IPS DF 4.7 (cell line): ENCODE results near the gene SAP30BP.

Experiments used
- DNase-seq: peaks from one replicate; pipeline ENCODE4 v3.0.0-alpha.2; 2013; ENCODE audit warnings: low spot score; ENCODE audit errors: extremely low read depth

SAP30BP gene

GRCh38 chr17:75646638-75646992, 20.5 kb upstream of the SAP30BP start:
- DNase-seq: no peak

- DNase-seq: no peak
Measured at GRCh38 chr17:75647061-75647460, 20.1 kb upstream of the SAP30BP start.

DNA sequence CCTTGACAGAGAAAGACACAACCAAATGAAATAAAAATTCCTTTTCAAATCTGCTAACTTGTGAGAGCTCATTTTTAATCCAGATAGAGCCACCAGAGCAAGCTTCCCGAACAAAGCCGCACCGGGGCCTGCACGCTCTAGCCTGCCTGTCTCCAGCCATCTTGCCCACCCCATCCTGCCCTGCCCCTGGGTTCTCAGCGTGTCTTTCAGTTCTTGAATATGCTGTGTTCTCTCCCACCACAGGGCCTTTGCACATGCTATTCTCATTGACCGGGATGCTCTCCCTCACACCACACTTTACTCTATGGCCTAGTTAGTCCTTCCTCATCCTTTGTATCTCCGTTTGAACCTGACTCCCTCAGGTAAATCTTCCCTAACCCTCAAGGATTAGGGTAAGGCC, 19.2 kb upstream of the SAP30BP start:
- no peak for DNase-seq

GRCh38 chr17:75649687-75650086, 17.5 kb upstream of the SAP30BP start:
- DNase-seq: no peak

DNA sequence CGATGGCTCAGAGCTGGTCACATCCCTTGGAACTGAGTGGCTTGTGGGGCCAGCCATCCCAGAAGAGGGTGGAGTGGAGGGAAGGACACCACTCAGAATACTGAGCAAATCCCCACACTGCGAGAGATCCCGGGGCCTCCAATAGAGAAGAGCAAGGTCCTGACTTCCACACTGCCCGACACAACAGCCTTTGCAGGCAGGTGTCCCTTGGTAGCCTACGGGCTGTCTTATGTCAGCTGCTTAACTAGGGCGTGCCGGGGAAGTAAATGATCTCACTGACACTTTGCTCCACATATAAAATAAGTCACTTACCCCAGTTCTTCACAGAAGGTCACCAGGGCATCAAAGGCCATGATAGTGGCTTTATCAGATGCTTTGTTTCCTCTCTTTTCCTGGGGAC, 16.3 kb upstream of the SAP30BP start:
- no peak for DNase-seq

GRCh38 chr17:75652341-75652740, 14.8 kb upstream of the SAP30BP start:
- DNase-seq: no peak

DNA sequence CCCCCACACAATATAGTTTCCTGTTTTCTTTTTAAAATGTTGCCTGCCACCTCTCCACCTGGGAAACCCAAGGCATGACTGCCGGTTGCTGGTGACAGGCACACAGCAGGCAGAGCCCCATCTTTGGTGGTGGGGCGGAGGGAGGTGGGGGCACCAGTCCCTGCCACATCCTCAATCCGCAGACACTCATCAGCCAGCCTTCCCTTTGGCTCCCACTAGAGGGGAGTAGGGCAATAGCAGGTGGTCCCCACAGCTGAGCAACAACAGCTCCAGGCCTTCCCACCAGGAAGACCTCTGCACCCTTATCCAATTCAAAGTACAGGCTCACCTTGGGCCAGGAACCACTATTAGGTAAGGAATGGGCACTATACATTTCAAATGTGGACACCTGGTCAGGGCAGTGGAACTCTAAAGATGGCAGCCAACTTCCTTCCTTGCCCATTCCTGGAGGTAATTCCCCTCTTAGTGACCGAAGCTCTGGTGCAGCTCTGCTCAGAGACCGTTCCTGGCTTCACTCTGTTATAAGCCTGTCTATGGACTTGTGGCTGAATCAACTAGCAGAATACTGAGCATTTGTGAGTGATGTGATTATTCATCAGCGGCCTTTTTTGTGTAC, 14.1 kb upstream of the SAP30BP start:
- DNase-seq: no peak

- no peak for DNase-seq
Measured at GRCh38 chr17:75654176-75654575, 13.0 kb upstream of the SAP30BP start.

- no peak for DNase-seq
Measured at GRCh38 chr17:75658237-75658636, 8.9 kb upstream of the SAP30BP start.

DNA sequence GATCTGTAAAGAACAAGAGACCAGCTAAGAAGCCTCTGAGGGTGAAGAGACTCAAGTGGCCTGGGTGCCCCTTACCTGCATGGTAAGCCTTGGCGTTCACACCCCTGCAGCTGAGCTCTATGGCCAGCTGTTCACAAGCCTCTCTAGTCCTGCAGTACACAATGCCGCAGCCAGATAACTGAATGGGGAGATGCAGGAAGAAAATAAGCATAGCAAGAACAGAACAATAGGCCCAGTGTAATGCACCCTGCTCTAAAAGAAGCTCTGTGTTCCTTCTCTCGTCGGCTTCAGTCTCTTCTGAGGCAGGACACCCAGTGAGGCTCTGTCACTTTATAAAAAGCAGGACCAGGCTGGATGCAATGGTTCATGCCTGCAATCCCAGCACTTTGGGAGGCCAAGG, 5.6 kb upstream of the SAP30BP start:
- no peak for DNase-seq

- DNase-seq: no peak
Measured at GRCh38 chr17:75662511-75662910, 4.6 kb upstream of the SAP30BP start.

DNA sequence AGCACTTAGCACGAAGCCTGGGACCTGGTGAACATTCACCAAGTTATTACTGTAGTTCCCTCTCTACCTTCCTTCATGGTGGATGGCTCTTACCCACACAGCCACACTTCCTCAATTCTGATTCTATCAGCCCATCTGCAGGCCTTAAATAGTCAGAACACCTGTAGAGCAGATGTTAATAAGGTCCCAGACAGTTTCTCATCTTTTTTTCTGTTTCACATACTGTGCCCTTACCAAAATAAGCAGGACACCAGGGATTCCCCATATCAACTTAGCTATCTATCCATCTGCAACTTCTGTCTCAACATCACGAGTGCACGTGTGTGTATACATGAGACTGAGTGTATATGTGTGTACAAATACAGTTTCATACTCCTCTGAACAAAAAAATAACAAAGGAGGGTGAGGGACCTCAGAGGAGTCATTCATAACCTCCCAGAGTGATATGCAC, 3.0 kb upstream of the SAP30BP start:
- DNase-seq: no peak

GRCh38 chr17:75665981-75666380, 1.2 kb upstream of the SAP30BP start:
- DNase-seq: no peak

DNA sequence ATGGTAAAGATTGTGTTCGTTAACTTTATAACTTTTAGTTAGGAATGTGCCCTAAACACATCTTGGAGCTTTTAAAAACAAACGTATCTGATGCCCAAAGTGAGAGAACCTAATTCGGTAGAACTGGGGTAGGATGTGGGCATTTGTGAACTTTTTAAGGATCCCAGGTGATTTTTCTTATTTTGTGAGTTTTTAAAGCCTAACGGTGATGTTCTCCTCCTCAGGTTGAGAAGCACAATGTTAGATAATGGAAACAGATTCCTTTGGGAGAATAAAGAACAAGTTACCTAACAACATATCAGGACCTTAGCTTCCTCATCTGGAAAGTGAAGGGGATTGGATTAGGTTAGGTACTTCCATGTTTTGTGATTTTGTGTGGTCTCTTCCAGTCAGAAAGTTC, 687 bp downstream of the SAP30BP start:
- DNase-seq: no peak

DNA sequence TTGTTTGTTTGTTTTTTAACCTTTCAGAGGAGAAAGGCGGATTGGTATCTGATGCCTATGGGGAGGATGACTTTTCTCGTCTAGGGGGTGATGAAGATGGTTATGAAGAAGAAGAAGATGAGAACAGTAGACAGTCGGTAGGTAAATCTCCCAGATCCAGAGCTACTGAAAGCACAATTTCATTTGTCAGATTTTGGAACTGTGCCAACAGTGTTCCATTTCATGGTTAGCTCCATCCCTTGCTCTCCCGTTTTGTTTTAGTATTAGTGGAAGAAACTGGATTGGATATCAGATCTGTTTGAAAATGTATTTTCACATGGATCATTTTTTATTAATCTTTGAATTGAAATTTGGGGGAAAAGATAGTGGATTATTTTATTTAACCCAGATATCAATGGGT, 1.4 kb downstream of the SAP30BP start:
- no peak for DNase-seq

DNA sequence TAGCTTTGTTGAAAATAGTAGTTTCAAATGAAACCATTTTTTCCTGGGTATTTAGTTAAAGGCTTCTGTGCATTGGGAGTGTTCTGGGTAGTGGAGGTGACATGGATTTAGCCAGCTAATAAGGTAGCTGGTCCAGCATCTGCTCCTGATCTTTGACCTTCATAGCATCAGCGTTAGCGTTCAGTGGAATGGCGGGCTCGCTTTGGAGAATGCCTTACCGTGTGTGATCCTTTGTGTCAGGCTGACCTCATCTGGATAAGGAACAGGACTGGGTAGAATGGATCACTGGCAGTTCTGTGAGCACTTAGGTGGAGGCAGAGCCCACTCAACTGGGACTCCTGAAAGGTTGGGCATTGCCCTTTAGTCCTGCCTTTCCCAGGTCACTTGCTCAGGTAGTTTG, 3.7 kb downstream of the SAP30BP start:
- DNase-seq: no peak

- no peak for DNase-seq
Measured at GRCh38 chr17:75672011-75672410, 4.9 kb downstream of the SAP30BP start.

GRCh38 chr17:75673487-75673886, 6.3 kb downstream of the SAP30BP start:
- no peak for DNase-seq

DNA sequence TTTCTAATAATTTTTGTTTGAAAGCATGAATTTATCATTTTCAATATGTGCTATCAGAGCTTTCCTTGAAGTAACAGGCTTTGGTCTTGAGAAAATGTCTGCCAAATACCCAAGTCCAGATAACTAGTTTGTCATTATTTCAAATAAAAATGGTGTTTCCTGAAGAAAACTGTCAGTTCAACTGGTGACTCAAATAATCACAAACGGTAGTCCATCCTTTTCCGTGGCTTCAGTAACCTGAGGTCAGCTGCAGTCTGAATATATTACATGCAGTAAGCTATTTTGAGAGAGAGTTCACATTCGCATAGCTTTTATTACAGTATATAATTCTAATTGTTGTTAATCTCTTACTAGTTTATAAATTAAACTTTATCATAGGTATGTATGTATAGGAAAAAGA, 9.3 kb downstream of the SAP30BP start:
- DNase-seq: no peak

- DNase-seq: no peak
Measured at GRCh38 chr17:75679706-75680211, 12.6 kb downstream of the SAP30BP start.

DNA sequence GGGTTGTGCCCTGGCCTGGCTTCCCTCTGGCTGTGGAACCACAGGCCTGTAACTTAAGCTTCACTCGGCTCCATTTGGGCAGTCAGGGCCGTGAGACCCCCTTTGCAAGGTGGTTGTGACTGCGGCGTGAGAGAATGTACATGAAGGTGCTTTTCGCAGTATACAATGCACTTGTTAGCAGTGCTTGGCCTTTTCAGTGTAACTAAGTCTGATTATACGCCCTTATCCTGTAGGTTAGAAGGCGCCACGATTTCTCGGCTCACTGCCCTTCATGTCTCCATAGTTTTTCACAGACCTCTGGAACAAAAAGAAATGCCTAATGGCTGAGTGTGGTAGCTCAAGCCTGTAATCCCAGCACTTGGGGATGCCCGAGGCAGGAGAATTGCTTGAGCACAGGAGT, 13.3 kb downstream of the SAP30BP start:
- no peak for DNase-seq

- DNase-seq: no peak
Measured at GRCh38 chr17:75681289-75681688, 14.2 kb downstream of the SAP30BP start.

- DNase-seq: no peak
Measured at GRCh38 chr17:75683583-75683982, 16.4 kb downstream of the SAP30BP start.

DNA sequence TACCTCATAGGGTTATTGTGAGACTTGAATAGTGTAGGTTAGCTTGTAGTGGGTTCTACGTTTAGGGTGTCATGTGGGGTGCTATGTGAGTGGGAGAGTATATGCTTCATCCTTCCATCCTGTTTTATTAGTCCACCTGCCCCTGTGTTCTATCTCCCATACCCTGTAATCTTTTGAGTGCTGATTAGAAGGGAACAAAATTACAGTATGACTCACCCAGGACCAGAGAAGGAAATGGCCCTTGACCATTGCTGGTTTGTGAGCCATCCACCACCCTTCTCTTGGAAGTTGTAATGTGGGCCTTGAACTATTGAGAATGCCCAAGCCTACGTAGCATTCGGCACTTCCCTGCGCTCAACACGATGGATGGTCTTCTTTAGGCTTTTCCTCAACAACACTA, 17.1 kb downstream of the SAP30BP start:
- DNase-seq: no peak
